VCaP (cell line): ENCODE data around the gene RANBP1.

ENCODE experiments used
- H3K27ac ChIP-seq: fragments of 450-650 bp; 2 replicates; pipeline ENCODE4 v1.5.1; 2017
- TF ChIP-seq, protein P1 (sequence below): fragments of 450-650 bp; conservative IDR thresholded peaks from 2 replicates; pipeline ENCODE4 v1.5.1; 2017; ENCODE audit warnings: mild to moderate bottlenecking, moderate library complexity

The RANBP1 gene

GRCh38 chr22:20170170-20170569 lies 54.3 kb downstream of the RANBP1 start:
- TF ChIP-seq, protein P1, sequence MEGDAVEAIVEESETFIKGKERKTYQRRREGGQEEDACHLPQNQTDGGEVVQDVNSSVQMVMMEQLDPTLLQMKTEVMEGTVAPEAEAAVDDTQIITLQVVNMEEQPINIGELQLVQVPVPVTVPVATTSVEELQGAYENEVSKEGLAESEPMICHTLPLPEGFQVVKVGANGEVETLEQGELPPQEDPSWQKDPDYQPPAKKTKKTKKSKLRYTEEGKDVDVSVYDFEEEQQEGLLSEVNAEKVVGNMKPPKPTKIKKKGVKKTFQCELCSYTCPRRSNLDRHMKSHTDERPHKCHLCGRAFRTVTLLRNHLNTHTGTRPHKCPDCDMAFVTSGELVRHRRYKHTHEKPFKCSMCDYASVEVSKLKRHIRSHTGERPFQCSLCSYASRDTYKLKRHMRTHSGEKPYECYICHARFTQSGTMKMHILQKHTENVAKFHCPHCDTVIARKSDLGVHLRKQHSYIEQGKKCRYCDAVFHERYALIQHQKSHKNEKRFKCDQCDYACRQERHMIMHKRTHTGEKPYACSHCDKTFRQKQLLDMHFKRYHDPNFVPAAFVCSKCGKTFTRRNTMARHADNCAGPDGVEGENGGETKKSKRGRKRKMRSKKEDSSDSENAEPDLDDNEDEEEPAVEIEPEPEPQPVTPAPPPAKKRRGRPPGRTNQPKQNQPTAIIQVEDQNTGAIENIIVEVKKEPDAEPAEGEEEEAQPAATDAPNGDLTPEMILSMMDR, result no peak
- no peak overlapping the region for H3K27ac ChIP-seq

GRCh38 chr22:20171288-20172140 lies 55.6 kb downstream of the RANBP1 start:
- TF ChIP-seq, protein P1, result no peak
- no peak overlapping the region for H3K27ac ChIP-seq

- H3K27ac ChIP-seq, result no peak overlapping the region
- TF ChIP-seq, protein P1, result no peak
Observed at GRCh38 chr22:20172141-20172613, 56.3 kb downstream of the RANBP1 start.

DNA sequence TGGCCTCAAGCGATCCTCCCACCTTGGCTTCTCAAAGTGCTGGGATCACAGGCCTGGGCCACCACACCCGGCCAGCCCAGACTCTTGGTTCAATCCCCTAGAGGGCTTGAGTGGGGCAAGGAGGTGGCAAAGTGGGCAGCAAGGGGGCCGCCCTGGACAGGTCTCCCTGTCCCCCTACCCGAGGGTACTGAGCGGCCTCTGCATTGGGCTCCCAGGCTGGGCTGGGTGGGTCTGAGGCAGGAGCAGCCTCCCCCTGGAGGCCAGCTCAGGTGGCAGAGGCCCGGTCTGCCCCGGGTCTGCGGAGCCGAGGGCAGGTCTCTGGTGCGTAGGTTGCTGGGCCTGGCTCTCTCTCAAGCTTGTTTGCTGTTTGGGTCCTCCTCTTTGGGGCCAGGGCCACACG lies 57.3 kb downstream of the RANBP1 start:
- TF ChIP-seq, protein P1, result no peak

DNA sequence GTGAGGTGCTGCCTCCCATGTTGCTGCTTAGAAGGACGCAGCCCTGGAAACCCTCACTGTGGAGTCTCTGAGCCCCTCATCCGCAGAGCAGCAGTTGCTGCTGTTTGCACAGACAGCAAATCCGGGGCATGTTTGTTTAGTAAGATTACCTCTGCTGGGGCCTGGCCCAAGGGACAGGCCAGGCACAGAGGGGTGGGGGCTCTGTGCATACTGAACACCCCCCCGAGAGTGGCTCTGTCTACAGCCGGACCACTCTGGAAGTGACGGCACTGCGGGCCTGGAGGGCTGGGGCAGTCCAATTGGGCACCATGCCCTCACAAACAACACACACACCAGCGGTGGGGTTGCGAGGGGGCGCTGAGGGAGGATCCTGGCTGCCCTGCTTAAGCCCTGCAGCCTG lies 57.9 kb downstream of the RANBP1 start:
- H3K27ac ChIP-seq, result no peak overlapping the region
- TF ChIP-seq, protein P1, result no peak

More for the DNA sequence above, 57.3 kb downstream of the RANBP1 start:
- H3K27ac ChIP-seq, result no peak overlapping the region

DNA sequence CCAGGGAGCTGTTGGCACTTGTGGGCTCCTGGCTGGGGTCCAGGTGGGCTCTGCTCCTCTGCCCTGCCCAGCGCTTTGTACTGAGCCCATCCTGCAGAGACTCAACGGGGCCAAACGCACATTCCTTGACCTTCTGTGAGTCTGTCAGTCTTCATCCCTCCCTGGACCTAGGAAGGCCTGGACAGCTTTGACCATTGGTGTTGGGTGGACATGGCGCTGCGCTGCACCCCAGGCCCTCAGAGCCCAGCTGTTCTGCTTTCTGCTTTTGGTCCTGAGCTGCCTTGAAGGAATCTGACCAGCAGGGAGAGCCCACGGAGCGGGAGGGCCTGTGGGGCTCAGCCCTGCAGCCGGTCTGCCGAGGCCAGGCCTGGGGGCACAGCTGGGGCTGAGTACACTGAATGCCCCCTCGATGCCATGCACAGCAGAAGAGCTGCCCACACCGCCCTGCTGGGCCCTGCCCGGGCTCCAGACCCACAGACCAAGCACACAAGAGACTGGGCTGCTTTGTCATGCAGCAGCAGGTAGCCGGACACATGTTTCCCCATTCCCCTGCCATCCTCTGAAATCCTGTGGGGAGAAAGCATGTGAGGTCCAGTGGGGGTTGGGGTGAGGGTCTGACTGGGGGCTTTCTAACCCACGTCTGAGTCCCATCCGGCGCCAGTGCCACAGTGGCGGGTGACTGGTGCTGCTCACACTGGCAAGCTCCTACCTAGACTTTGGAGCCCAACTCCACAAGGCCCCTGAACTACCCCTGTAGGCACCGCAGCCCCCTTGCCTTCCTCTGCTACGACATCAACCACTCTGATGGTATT lies 59.1 kb downstream of the RANBP1 start:
- no peak overlapping the region for H3K27ac ChIP-seq

GRCh38 chr22:20175597-20175900 lies 59.6 kb downstream of the RANBP1 start:
- TF ChIP-seq, protein P1, result no peak

More for the DNA sequence above, 59.1 kb downstream of the RANBP1 start:
- TF ChIP-seq, protein P1, result peak; percentile 60

More at GRCh38 chr22:20175597-20175900, 59.6 kb downstream of the RANBP1 start:
- no peak overlapping the region for H3K27ac ChIP-seq
